ENCODE measurements around the gene KRT32. TPM values are rescaled to one million over a fixed set of nuclear protein-coding genes. Genes with fewer than 3 reads are reported as not detected.

KRT32 gene
- total RNA-seq, 4 donors from 2014 or later: not detected

- no peaks in the 10 kb centered on the region for H3K27me3 ChIP-seq
- no peak overlapping the region for H3K27ac ChIP-seq
- H3K4me1 ChIP-seq: no peaks in the 10 kb centered on the region
- H3K36me3 ChIP-seq: no peaks in the 10 kb centered on the region
- H3K9me3 ChIP-seq: no peaks in the 10 kb centered on the region
- intact Hi-C loops (cut with DNase I; ENCODE audit: low total_unique reads): no loop called here
- DNase-seq: peak; percentile 80 to 90
- TF ChIP-seq POLR2A (IDR thresholded peaks at IDR 0.05) (no peak), CTCF (IDR thresholded peaks at IDR 0.05) (no peak)
- H3K4me3 ChIP-seq: no peak overlapping the region
Observed at GRCh38 chr17:41464682-41465081, 2.5 kb downstream of the KRT32 start.

GRCh38 chr17:41464173-41464572 lies 3.0 kb downstream of the KRT32 start:
- intact Hi-C loops (cut with DNase I; ENCODE audit: low total_unique reads): no loop called here
- Histone ChIP-seq H3K36me3 (no peaks in the 10 kb centered on the region), H3K9me3 (no peaks in the 10 kb centered on the region), H3K4me1 (no peaks in the 10 kb centered on the region), H3K4me3 (no peak overlapping the region), H3K27me3 (no peaks in the 10 kb centered on the region), H3K27ac (no peak overlapping the region)
- TF ChIP-seq CTCF (IDR thresholded peaks at IDR 0.05): no peak
- TF ChIP-seq POLR2A (IDR thresholded peaks at IDR 0.05): no peak
- DNase-seq: no peak

- H3K27ac ChIP-seq: no peak overlapping the region
Observed at GRCh38 chr17:41463746-41464145, 3.4 kb downstream of the KRT32 start.

GRCh38 chr17:41462705-41463104 lies 4.5 kb downstream of the KRT32 start:
- H3K27me3 ChIP-seq: no peaks in the 10 kb centered on the region
- no peak for TF ChIP-seq CTCF (IDR thresholded peaks at IDR 0.05)
- H3K4me1 ChIP-seq: no peaks in the 10 kb centered on the region
- no peak overlapping the region for H3K4me3 ChIP-seq
- H3K36me3 ChIP-seq: no peaks in the 10 kb centered on the region
- intact Hi-C loops (cut with DNase I; ENCODE audit: low total_unique reads): no loop called here
- no peak for DNase-seq
- no peaks in the 10 kb centered on the region for H3K9me3 ChIP-seq
- no peak overlapping the region for H3K27ac ChIP-seq

More at GRCh38 chr17:41463746-41464145, 3.4 kb downstream of the KRT32 start:
- intact Hi-C loops (cut with DNase I; ENCODE audit: low total_unique reads): no loop called here
- DNase-seq: no peak
- Histone ChIP-seq H3K27me3 (no peaks in the 10 kb centered on the region), H3K9me3 (no peaks in the 10 kb centered on the region), H3K4me3 (no peak overlapping the region), H3K36me3 (no peaks in the 10 kb centered on the region), H3K4me1 (no peaks in the 10 kb centered on the region)
- TF ChIP-seq CTCF (IDR thresholded peaks at IDR 0.05): no peak
- no peak for TF ChIP-seq POLR2A (IDR thresholded peaks at IDR 0.05)

- no peak overlapping the region for H3K27ac ChIP-seq
- no peaks in the 10 kb centered on the region for H3K27me3 ChIP-seq
- DNase-seq: no peak
- intact Hi-C loops (cut with DNase I; ENCODE audit: low total_unique reads): no loop called here
- H3K9me3 ChIP-seq: no peaks in the 10 kb centered on the region
- no peak overlapping the region for H3K4me3 ChIP-seq
- TF ChIP-seq POLR2A (IDR thresholded peaks at IDR 0.05) (no peak), CTCF (IDR thresholded peaks at IDR 0.05) (no peak)
- no peaks in the 10 kb centered on the region for H3K36me3 ChIP-seq
- H3K4me1 ChIP-seq: no peaks in the 10 kb centered on the region
Observed at GRCh38 chr17:41457676-41458075, 9.5 kb downstream of the KRT32 start.
